H1 (cell line): Measurements from ENCODE around the gene ARHGEF4. TPM values are rescaled to one million over a fixed set of nuclear protein-coding genes. Genes with fewer than 3 reads are reported as not detected.
A peak's percentile ranks its signal among the peaks of the same experiment; 100 is the strongest.

Experiments used
- CTCF ChIA-PET: fragments of 300-600 bp; sonication (Branson Sonifier 250); formaldehyde crosslinking; loops from one replicate; lab custom pipeline; 2021; ENCODE audit not compliant: partially characterized antibody; lab: Charles Lee
- POLR2A ChIA-PET: fragments of 300-600 bp; sonication (Branson Sonifier 250); formaldehyde crosslinking; loops from one replicate; lab custom pipeline; 2021; ENCODE audit warnings: inconsistent platforms; ENCODE audit not compliant: partially characterized antibody; lab: Charles Lee
- DNase-seq, 2 experiments: peaks; one replicate each; pipeline versions ENCODE4 v3.0.0 to v3.0.0-alpha.2; 2010 to 2022; ENCODE audit warnings: low spot score in 2 of 2, low read depth in 1 of 2, mixed read lengths in 1 of 2
- FAIRE-seq: peaks from 2 replicates; lab custom pipeline; 2011; peaks lifted over from hg19 to GRCh38; lab: Jason Lieb, UNC
- H2AFZ ChIP-seq: 2 replicates; pipeline ENCODE4 v1.8.1; 2012; ENCODE audit warnings: low read length, inconsistent platforms
- H2AK5ac ChIP-seq: 2 replicates; pipeline ENCODE4 v1.6.1; 2013; ENCODE audit warnings: low read depth, low read length
- H2BK120ac ChIP-seq: replicated peaks from 2 replicates; pipeline ENCODE3; 2013; ENCODE audit warnings: low read depth, low read length, inconsistent platforms
- H2BK12ac ChIP-seq: 2 replicates; pipeline ENCODE4 v1.6.1; 2013; ENCODE audit warnings: low read depth, low read length
- H2BK15ac ChIP-seq: 2 replicates; pipeline ENCODE4 v1.6.1; 2013; ENCODE audit warnings: low read length
- H2BK20ac ChIP-seq: 2 replicates; pipeline ENCODE4 v1.6.1; 2013; ENCODE audit warnings: low read length
- H2BK5ac ChIP-seq: 2 replicates; pipeline ENCODE4 v1.6.1; 2013; ENCODE audit warnings: low read depth, low read length
- H3K14ac ChIP-seq: 2 replicates; pipeline ENCODE4 v1.6.1; 2013; ENCODE audit warnings: inconsistent platforms; ENCODE audit not compliant: insufficient read length
- H3K18ac ChIP-seq: 2 replicates; pipeline ENCODE4 v1.6.1; 2013; ENCODE audit warnings: low read length; ENCODE audit errors: extremely low read depth
- H3K23ac ChIP-seq: 2 replicates; pipeline ENCODE4 v1.6.1; 2013; ENCODE audit warnings: inconsistent platforms; ENCODE audit not compliant: insufficient read length
- H3K23me2 ChIP-seq: 2 replicates; pipeline ENCODE4 v1.6.1; 2013; ENCODE audit warnings: low read depth, low read length
- H3K27ac ChIP-seq: 2 replicates; pipeline ENCODE4 v1.6.1; 2011; ENCODE audit warnings: low read depth, low read length, inconsistent platforms
- H3K27me3 ChIP-seq, 4 experiments: replicated peaks in 1 of 4; 1 replicate in 1 of 4; 2 replicates in 3 of 4; pipeline versions ENCODE4 v1.6.1 to v1.8.1; 2011 to 2013; ENCODE audit warnings: low read length in 3 of 4, mild to moderate bottlenecking in 3 of 4, inconsistent platforms in 2 of 4, mixed read lengths in 2 of 4, moderate library complexity in 1 of 4; ENCODE audit not compliant: control insufficient read depth in 3 of 4, insufficient read depth in 3 of 4; ENCODE audit errors: extremely low read depth in 1 of 4
- H3K36me3 ChIP-seq, 4 experiments: 2 replicates each; pipeline versions ENCODE4 v1.6.1 to v1.8.1; 2011 to 2013; ENCODE audit warnings: mild to moderate bottlenecking in 4 of 4, low read length in 3 of 4, moderate library complexity in 2 of 4, control low read depth in 1 of 4, inconsistent platforms in 1 of 4; ENCODE audit not compliant: insufficient read depth in 4 of 4, control insufficient read depth in 2 of 4
- H3K4ac ChIP-seq: replicated peaks from 2 replicates; pipeline ENCODE3; 2013; ENCODE audit warnings: low read length, low read depth, mixed read lengths, inconsistent platforms; ENCODE audit not compliant: insufficient read length
- H3K4me1 ChIP-seq, 4 experiments: replicated peaks in 1 of 4; 1 replicate in 1 of 4; 2 replicates in 3 of 4; pipeline versions ENCODE4 v1.6.1 to v1.8.1; 2011 to 2013; ENCODE audit warnings: low read length in 3 of 4, inconsistent platforms in 2 of 4, mixed read lengths in 1 of 4; ENCODE audit not compliant: insufficient read depth in 4 of 4, control insufficient read depth in 3 of 4
- H3K4me2 ChIP-seq, 2 experiments: 2 replicates each; pipeline versions ENCODE4 v1.6.1 to v1.8.1; 2011 to 2013; ENCODE audit warnings: low read depth in 2 of 2, low read length in 2 of 2, control low read depth in 1 of 2, inconsistent platforms in 1 of 2, mild to moderate bottlenecking in 1 of 2; ENCODE audit not compliant: insufficient read depth in 1 of 2
- H3K4me3 ChIP-seq, 4 experiments: fragments of 200-600, 300-600 bp in 1 of 4; sonication (generic), shearing (Covaris generic), sonication (Bioruptor Twin) in 1 of 4; 2 replicates each; pipeline versions ENCODE4 v1.5.1 to v1.8.1; 2011 to 2016; ENCODE audit warnings: low read length in 4 of 4, low read depth in 3 of 4, control low read depth in 2 of 4, inconsistent platforms in 2 of 4, mild to moderate bottlenecking in 2 of 4, mixed read lengths in 1 of 4, moderate library complexity in 1 of 4; ENCODE audit not compliant: insufficient read depth in 2 of 4; ENCODE audit errors: extremely low read depth in 1 of 4
- H3K56ac ChIP-seq: replicated peaks from 2 replicates; pipeline ENCODE3; 2013; ENCODE audit warnings: low read depth, mild to moderate bottlenecking, mixed read lengths, low read length, inconsistent platforms; ENCODE audit not compliant: insufficient read length
- H3K79me1 ChIP-seq: 2 replicates; pipeline ENCODE4 v1.6.1; 2013; ENCODE audit warnings: low read depth, low read length, control low read depth
- H3K79me2 ChIP-seq, 2 experiments: 2 replicates each; pipeline versions ENCODE4 v1.6.1 to v1.8.1; 2012 to 2013; ENCODE audit warnings: low read length in 2 of 2, mild to moderate bottlenecking in 2 of 2, inconsistent platforms in 1 of 2; ENCODE audit not compliant: insufficient read depth in 2 of 2, control insufficient read depth in 1 of 2
- H3K9ac ChIP-seq, 4 experiments: replicated peaks in 1 of 4; 1 replicate in 1 of 4; 2 replicates in 3 of 4; pipeline versions ENCODE4 v1.6.1 to v1.8.1; 2011 to 2013; ENCODE audit warnings: low read depth in 3 of 4, low read length in 3 of 4, control low read depth in 2 of 4, mild to moderate bottlenecking in 2 of 4, moderate library complexity in 2 of 4, inconsistent platforms in 1 of 4; ENCODE audit errors: extremely low read depth in 1 of 4
- H3K9me3 ChIP-seq, 2 experiments: 2 replicates each; pipeline versions ENCODE4 v1.6.1 to v1.8.1; 2012 to 2013; ENCODE audit warnings: mild to moderate bottlenecking in 2 of 2, moderate library complexity in 2 of 2, control low read depth in 1 of 2, inconsistent platforms in 1 of 2, low read depth in 1 of 2, low read length in 1 of 2, mixed read lengths in 1 of 2; ENCODE audit not compliant: insufficient read depth in 2 of 2
- H4K20me1 ChIP-seq, 2 experiments: replicated peaks in 1 of 2; 2 replicates each; pipeline versions ENCODE3 to v1.8.1; 2011 to 2013; ENCODE audit warnings: inconsistent platforms in 2 of 2, low read length in 2 of 2, mild to moderate bottlenecking in 1 of 2; ENCODE audit not compliant: insufficient read depth in 2 of 2, control insufficient read depth in 1 of 2
- H4K5ac ChIP-seq: 2 replicates; pipeline ENCODE4 v1.6.1; 2013; ENCODE audit warnings: low read length, low read depth, mixed read lengths, inconsistent platforms; ENCODE audit not compliant: insufficient read length
- H4K8ac ChIP-seq: 2 replicates; pipeline ENCODE4 v1.8.0; 2013; ENCODE audit warnings: mild to moderate bottlenecking, moderate library complexity, low read length, inconsistent platforms; ENCODE audit not compliant: insufficient read depth; ENCODE audit errors: extremely low read depth
- H4K91ac ChIP-seq: replicated peaks from 2 replicates; pipeline ENCODE3; 2013; ENCODE audit warnings: low read length, mixed read lengths, inconsistent platforms; ENCODE audit not compliant: insufficient read length
- SIN3A ChIP-seq, 2 experiments: IDR thresholded peaks in 1 of 2; conservative IDR thresholded peaks in 1 of 2; 2 replicates each; pipeline ENCODE4 v1.6.1; 2011 to 2012; ENCODE audit warnings: low read length in 2 of 2, improper control_type of control experiment in 1 of 2, low read depth in 1 of 2, mild to moderate bottlenecking in 1 of 2
- SP2 ChIP-seq: IDR thresholded peaks from 2 replicates; pipeline ENCODE4 v1.6.1; 2012; ENCODE audit warnings: mild to moderate bottlenecking, low read length, inconsistent platforms
- WGBS, 2 experiments: shearing (Covaris generic) in 1 of 2; methylation state at CpG; one replicate each; pipeline versions ENCODE4 v1.1.6 to v1.1.7; 2013 to 2015; ENCODE audit warnings: low lambda C conversion rate in 2 of 2, mixed read lengths in 2 of 2, inconsistent platforms in 1 of 2, low coverage in 1 of 2, missing lambda C conversion rate in 1 of 2; ENCODE audit not compliant: insufficient replicate concordance in 2 of 2, insufficient coverage in 1 of 2, insufficient read length in 1 of 2; ENCODE audit errors: extremely low coverage in 1 of 2, missing lambda C conversion rate in 1 of 2; 5-methylcytosine and 5-hydroxymethylcytosine counted together
- polyA plus RNA-seq, 7 experiments: library from polyadenylated mRNA; depleted of rRNA in 3 of 7; stranded (reverse) in 5 of 7; unstranded in 2 of 7; fragments of >200 nt in 5 of 7; fragments of 200-250 nt in 2 of 7; gene quantifications; 1 replicate in 5 of 7; 2 replicates in 1 of 7; 4 replicates in 1 of 7; pipeline versions ENCODE4 v1.2.1 to v1.2.3, GENCODE V29; 2011 to 2013; ENCODE audit warnings: missing spikeins in 2 of 7, mixed read lengths in 2 of 7
- total RNA-seq: library from RNA; stranded (reverse); fragmentation: NEBNext Ultra II Directional; extraction: Animal tissue kit (Norgen Biotek cat#: 25700); gene quantifications from 2 replicates; pipeline ENCODE4 v1.2.1, GENCODE V29; 2021
- TF ChIP-seq, protein P1 (sequence below): IDR thresholded peaks from 2 replicates; pipeline ENCODE4 v1.6.1; 2012; ENCODE audit warnings: inconsistent platforms

Gene ARHGEF4
- total and polyA plus RNA-seq, 2 of the 8 experiments (the other 6 are each of a cell fraction or from before 2014, with no cell fraction given), result 10.6 to 14.6 TPM

DNA sequence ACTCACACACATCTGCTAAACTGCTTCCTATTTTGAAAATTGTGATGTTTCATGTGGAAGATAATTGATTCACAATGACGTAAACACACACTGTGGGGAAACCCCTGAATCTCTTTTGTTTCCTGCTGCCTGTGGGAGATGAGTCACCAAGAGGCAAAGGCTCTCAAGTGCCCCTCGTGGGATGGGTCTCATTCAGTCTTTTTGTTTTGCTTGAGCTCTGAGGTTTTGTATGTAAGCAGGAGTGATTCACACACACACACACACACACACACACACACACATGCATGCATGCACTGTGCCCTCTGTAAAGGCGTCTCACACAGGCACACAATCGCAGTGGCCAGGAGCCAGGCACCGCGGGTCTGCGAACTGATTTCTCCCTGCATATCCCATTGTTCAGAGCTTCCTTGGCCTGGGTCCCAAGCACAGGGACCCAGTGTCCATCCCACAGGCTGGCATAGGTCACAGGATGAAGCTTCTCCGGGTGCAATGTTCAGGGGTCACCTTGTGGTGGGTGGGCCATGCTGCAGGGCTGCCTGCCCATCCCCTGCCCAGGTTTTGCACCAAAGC, 12.1 kb upstream of the ARHGEF4 start:
- Histone ChIP-seq H3K4me3 (no peak overlapping the region), H3K56ac (no peak overlapping the region), H3K79me2 (no peaks in the 10 kb centered on the region), H3K79me1 (no peaks in the 10 kb centered on the region), H3K27ac (no peak overlapping the region), H2AK5ac (no peak overlapping the region), H4K8ac (no peak overlapping the region), H3K23me2 (no peaks in the 10 kb centered on the region; the same call in 1 of the 2 replicates), H3K27me3 (no peaks in the 10 kb centered on the region), H2AFZ (no peak overlapping the region), H3K18ac (no peak overlapping the region), H3K36me3 (no peaks in the 10 kb centered on the region), H4K5ac (no peak overlapping the region), H3K9ac (0 out of 7 replicates have a peak overlapping the region, but pooled peaks of 1 of the 4 experiments have one; percentile 15), H2BK15ac (no peak overlapping the region), H3K23ac (no peak overlapping the region), H2BK120ac (no peak overlapping the region), H3K4me1 (peaks cover 0 to 35% (median 13%) of the 10 kb centered on the region in 4 experiments; a peak in 6 of 7 replicates), H3K14ac (no peak overlapping the region), H4K91ac (no peak overlapping the region), H3K4ac (no peak overlapping the region), H3K4me2 (no peak overlapping the region), H2BK12ac (no peak overlapping the region), H3K9me3 (no peaks in the 10 kb centered on the region), H4K20me1 (no peaks in the 10 kb centered on the region), H2BK20ac (no peak overlapping the region), H2BK5ac (no peak overlapping the region)
- DNase-seq, result peak in 1 of 2 experiments; percentile 41
- POLR2A ChIA-PET, result interaction anchor here (0.8 kb wide), 1 partner anchor 234 kb away, joined by 3 read pairs; no protein-coding TSS in a partner anchor
- 81% methylated on average over 8 of the region's 8 CpGs; no CpG with 5 or more reads in 1 of the 2 experiments for WGBS, 2 experiments
- FAIRE-seq, result no peak
- CTCF ChIA-PET, result interaction anchor here (0.6 to 2.8 kb wide), 9 partner anchors 9 to 1414 kb away, joined by 3 to 17 read pairs (median 3); partner anchors contain the start of gene ARHGEF4
- TF ChIP-seq, protein P1, sequence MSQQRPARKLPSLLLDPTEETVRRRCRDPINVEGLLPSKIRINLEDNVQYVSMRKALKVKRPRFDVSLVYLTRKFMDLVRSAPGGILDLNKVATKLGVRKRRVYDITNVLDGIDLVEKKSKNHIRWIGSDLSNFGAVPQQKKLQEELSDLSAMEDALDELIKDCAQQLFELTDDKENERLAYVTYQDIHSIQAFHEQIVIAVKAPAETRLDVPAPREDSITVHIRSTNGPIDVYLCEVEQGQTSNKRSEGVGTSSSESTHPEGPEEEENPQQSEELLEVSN, result no peak
- TF ChIP-seq SIN3A (conservative IDR thresholded peaks at IDR 0.05 in 1 of 2, IDR thresholded peaks at IDR 0.05 in 1 of 2; ENCODE audit: low read depth in 1 of 2, low read length in 2 of 2), result no peak
- no peak for TF ChIP-seq SP2
